ENCODE results near the gene C19orf25. TPM values are rescaled to one million over a fixed set of nuclear protein-coding genes. Genes with fewer than 3 reads are reported as not detected.

Gene C19orf25
- total and polyA plus RNA-seq, 2 donors (not counting 1 experiment from before 2014, with no cell fraction given), result 34.2 to 68.3 TPM

DNA sequence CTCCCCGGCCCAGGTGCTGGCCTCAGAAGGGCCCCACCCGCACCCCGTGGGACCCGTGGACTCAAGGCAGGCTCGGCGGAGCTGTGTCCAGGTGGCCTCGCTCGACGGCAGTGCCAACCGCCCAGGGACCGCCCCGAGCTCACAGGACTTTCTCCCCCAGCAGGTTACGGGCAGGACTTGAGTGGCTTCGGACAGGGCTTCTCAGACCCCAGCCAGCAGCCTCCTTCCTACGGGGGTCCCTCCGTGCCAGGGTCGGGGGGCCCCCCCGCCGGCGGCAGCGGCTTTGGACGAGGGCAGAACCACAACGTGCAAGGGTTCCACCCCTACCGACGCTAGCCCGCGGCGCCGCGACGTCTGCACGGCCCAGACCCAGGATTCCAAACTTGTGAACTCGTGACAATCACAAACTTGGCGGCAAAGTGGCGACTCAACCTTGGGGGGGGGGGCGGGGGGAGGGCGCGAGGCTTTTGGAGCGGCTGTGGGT is 44.4 kb downstream of the C19orf25 start:
- Histone ChIP-seq H3K9me3 (ENCODE audit: control extremely low read depth in 1 of 3, control insufficient read depth in 2 of 3, insufficient read depth in 1 of 3, low read length in 2 of 3) (no peaks in the 10 kb centered on the region), H3K36me3 (replicated peaks in 1 of 2; ENCODE audit: control extremely low read depth in 1 of 2, control insufficient read depth in 1 of 2, extremely low read depth in 1 of 2, insufficient read depth in 2 of 2, low read length in 1 of 2) (peaks cover 0 to 51% of the 10 kb centered on the region in 2 experiments), H3K4me1 (ENCODE audit: control insufficient read depth in 2 of 2, insufficient read depth in 2 of 2, low read length in 2 of 2) (peaks cover 6 to 14% of the 10 kb centered on the region in 2 donors), H2AFZ (ENCODE audit: insufficient read depth, low read depth, low read length, poor library complexity, severe bottlenecking) (no peak overlapping the region), H4K20me1 (ENCODE audit: control insufficient read depth, insufficient read depth, low read length, poor library complexity, severe bottlenecking) (peaks cover 58% of the 10 kb centered on the region), H3K4me2 (replicated peaks; ENCODE audit: low read depth, low read length, poor library complexity, severe bottlenecking) (no peak overlapping the region), H3K79me2 (ENCODE audit: control insufficient read depth, insufficient read depth, low read length) (peaks cover 40% of the 10 kb centered on the region), H3K4me3 (ENCODE audit: control extremely low read depth in 1 of 5, extremely low read depth in 1 of 5, insufficient read depth in 1 of 5, low read depth in 2 of 5, low read length in 4 of 5) (no peak overlapping the region), H3K27ac (ENCODE audit: low read length in 2 of 2) (no peak overlapping the region), H3K27me3 (replicated peaks in 1 of 4; ENCODE audit: control extremely low read depth in 1 of 4, control insufficient read depth in 3 of 4, insufficient read depth in 4 of 4, low read length in 3 of 4) (no peaks in the 10 kb centered on the region), H3K9ac (ENCODE audit: low read length) (no peak overlapping the region)
- Mint-ChIP-seq H3K27ac (no peak overlapping the region), H3K27me3 (no peaks in the 10 kb centered on the region), H3K9me3 (ENCODE audit: insufficient read depth) (no peaks in the 10 kb centered on the region), H3K4me1 (peaks cover 8% of the 10 kb centered on the region), H3K4me3 (no peak overlapping the region)
- ATAC-seq (ENCODE audit: low read depth) (no peak), DNase-seq (no peak)
- 95% methylated on average over 27 of the region's 39 CpGs for WGBS (ENCODE audit: insufficient coverage)
- TF ChIP-seq EZH2 (IDR thresholded peaks at IDR 0.05; ENCODE audit: borderline replicate concordance, insufficient read depth, low read depth, low read length, poor library complexity, severe bottlenecking), result no peak
- TF ChIP-seq, protein P1, sequence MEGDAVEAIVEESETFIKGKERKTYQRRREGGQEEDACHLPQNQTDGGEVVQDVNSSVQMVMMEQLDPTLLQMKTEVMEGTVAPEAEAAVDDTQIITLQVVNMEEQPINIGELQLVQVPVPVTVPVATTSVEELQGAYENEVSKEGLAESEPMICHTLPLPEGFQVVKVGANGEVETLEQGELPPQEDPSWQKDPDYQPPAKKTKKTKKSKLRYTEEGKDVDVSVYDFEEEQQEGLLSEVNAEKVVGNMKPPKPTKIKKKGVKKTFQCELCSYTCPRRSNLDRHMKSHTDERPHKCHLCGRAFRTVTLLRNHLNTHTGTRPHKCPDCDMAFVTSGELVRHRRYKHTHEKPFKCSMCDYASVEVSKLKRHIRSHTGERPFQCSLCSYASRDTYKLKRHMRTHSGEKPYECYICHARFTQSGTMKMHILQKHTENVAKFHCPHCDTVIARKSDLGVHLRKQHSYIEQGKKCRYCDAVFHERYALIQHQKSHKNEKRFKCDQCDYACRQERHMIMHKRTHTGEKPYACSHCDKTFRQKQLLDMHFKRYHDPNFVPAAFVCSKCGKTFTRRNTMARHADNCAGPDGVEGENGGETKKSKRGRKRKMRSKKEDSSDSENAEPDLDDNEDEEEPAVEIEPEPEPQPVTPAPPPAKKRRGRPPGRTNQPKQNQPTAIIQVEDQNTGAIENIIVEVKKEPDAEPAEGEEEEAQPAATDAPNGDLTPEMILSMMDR (IDR thresholded peaks at IDR 0.05), result no peak
- CTCF ChIA-PET, result interaction anchor here (1.3 kb wide), 1 partner anchor 190 kb away, joined by 3 read pairs; no protein-coding TSS in a partner anchor
- intact Hi-C loops (cut with micrococcal nuclease), result no loop called here
- POLR2A ChIA-PET, result no interaction called here

DNA sequence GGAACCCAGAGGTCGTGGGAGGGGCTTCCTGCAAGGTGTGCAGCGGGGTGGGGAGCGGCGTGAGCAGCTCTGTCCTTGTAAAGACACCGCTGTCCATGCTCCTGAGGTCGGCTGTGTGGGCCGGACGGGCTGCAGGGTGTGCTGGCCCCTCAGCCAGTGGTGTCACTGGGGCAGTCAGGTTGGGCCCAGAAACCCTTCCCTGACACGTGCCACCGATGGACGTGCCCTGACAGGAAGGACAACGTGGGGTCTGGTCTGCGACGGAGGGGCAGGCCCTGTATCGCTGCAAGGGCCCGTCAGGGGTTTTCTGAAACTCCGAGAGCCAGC is 45.0 kb downstream of the C19orf25 start:
- Histone ChIP-seq H2AFZ (ENCODE audit: insufficient read depth, low read depth, low read length, poor library complexity, severe bottlenecking) (no peak overlapping the region), H3K27me3 (replicated peaks in 1 of 4; ENCODE audit: control extremely low read depth in 1 of 4, control insufficient read depth in 3 of 4, insufficient read depth in 4 of 4, low read length in 3 of 4) (no peaks in the 10 kb centered on the region), H4K20me1 (ENCODE audit: control insufficient read depth, insufficient read depth, low read length, poor library complexity, severe bottlenecking) (peaks cover 52% of the 10 kb centered on the region), H3K36me3 (replicated peaks in 1 of 2; ENCODE audit: control extremely low read depth in 1 of 2, control insufficient read depth in 1 of 2, extremely low read depth in 1 of 2, insufficient read depth in 2 of 2, low read length in 1 of 2) (peaks cover 0 to 53% of the 10 kb centered on the region in 2 experiments), H3K4me2 (replicated peaks; ENCODE audit: low read depth, low read length, poor library complexity, severe bottlenecking) (no peak overlapping the region), H3K9me3 (ENCODE audit: control extremely low read depth in 1 of 3, control insufficient read depth in 2 of 3, insufficient read depth in 1 of 3, low read length in 2 of 3) (no peaks in the 10 kb centered on the region), H3K4me1 (ENCODE audit: control insufficient read depth in 2 of 2, insufficient read depth in 2 of 2, low read length in 2 of 2) (peaks cover under 1 to 8% of the 10 kb centered on the region in 2 donors), H3K27ac (ENCODE audit: low read length in 2 of 2) (no peak overlapping the region), H3K4me3 (ENCODE audit: control extremely low read depth in 1 of 5, extremely low read depth in 1 of 5, insufficient read depth in 1 of 5, low read depth in 2 of 5, low read length in 4 of 5) (no peak overlapping the region), H3K79me2 (ENCODE audit: control insufficient read depth, insufficient read depth, low read length) (peaks cover 34% of the 10 kb centered on the region), H3K9ac (ENCODE audit: low read length) (no peak overlapping the region)
- ATAC-seq (ENCODE audit: low read depth) (no peak), DNase-seq (no peak)
- TF ChIP-seq EZH2 (IDR thresholded peaks at IDR 0.05; ENCODE audit: borderline replicate concordance, insufficient read depth, low read depth, low read length, poor library complexity, severe bottlenecking), result no peak
- TF ChIP-seq, protein P1 (IDR thresholded peaks at IDR 0.05), result no peak
- ChIA-PET CTCF (interaction anchor here (1.3 kb wide), 1 partner anchor 189 kb away, joined by 3 read pairs; no protein-coding TSS in a partner anchor), POLR2A (no interaction called here)
- no peaks in the 10 kb centered on the region for H3K9me3 Mint-ChIP-seq (ENCODE audit: insufficient read depth)
- no peaks in the 10 kb centered on the region for H3K27me3 Mint-ChIP-seq
- WGBS (ENCODE audit: insufficient coverage), result 94% methylated on average over 17 of the region's 17 CpGs
- H3K4me3 Mint-ChIP-seq, result no peak overlapping the region
- peaks cover 5% of the 10 kb centered on the region for H3K4me1 Mint-ChIP-seq
- intact Hi-C loops (cut with micrococcal nuclease), result no loop called here
- H3K27ac Mint-ChIP-seq, result no peak overlapping the region

All from B cell (primary cell).